HCT116 (cell line): ENCODE data around the gene UTP15. TPM values are rescaled to one million over a fixed set of nuclear protein-coding genes. Genes with fewer than 3 reads are reported as not detected.

Experiments
- ATAC-seq: fragments of 200-7000 bp; cut with Tn5 transposase; 2 replicates; pipeline ENCODE4 v1.9.1; 2020; ENCODE audit warnings: mild to moderate bottlenecking, moderate library complexity
- BruUV-seq: library from RNA; stranded (reverse); fragments of 400-500 nt; replicated peaks from 2 replicates; lab custom pipeline; 2021; lab: Mats Ljungman, UMichigan
- CTCF ChIA-PET: fragments of 300-600 bp; sonication (Branson Sonifier 250); formaldehyde crosslinking; loops from one replicate; lab custom pipeline; 2021; ENCODE audit warnings: antibody characterized with exemption; lab: Charles Lee
- POLR2A ChIA-PET: fragments of 300-600, 350-600 bp; sonication (Branson Sonifier 250); formaldehyde crosslinking; loops from one replicate; lab custom pipeline; 2021; ENCODE audit warnings: antibody characterized with exemption; lab: Charles Lee
- RAD21 ChIA-PET, 2 experiments: fragments of 300-600 bp; sonication (Branson Sonifier 250); formaldehyde crosslinking; loops; one replicate each; lab custom pipeline; 2023; ENCODE audit warnings: low total read pairs in 2 of 2; ENCODE audit not compliant: uncharacterized antibody in 2 of 2, unreplicated experiment in 2 of 2, low non-redundant PET in 1 of 2; lab: Charles Lee
- DNase-seq: peaks from one replicate; pipeline ENCODE4 v3.0.0-alpha.2; 2010; ENCODE audit warnings: low read depth, low spot score
- H2AFZ ChIP-seq: fragments of 200-600 bp; shearing (Covaris generic), sonication (generic); 2 replicates; pipeline ENCODE4 v1.6.1; 2017; ENCODE audit warnings: low read depth, mixed run types, mixed read lengths, antibody characterized with exemption, low read length; ENCODE audit not compliant: poor library complexity, severe bottlenecking
- H3K27ac ChIP-seq: 2 replicates; pipeline ENCODE4 v1.5.1; 2012; ENCODE audit warnings: low read depth, low read length
- H3K27me3 ChIP-seq: fragments of 200-600 bp; sonication (generic); 2 replicates; pipeline ENCODE4 v1.6.1; 2016; ENCODE audit warnings: mixed run types, low read length, mixed read lengths; ENCODE audit not compliant: insufficient read depth
- H3K36me3 ChIP-seq, 2 experiments: fragments of 200-500 bp in 1 of 2; fragments of 200-600 bp in 1 of 2; sonication (Bioruptor generic) in 1 of 2; sonication (generic) in 1 of 2; 2 replicates each; pipeline versions ENCODE4 v1.5.1 to v1.6.1; 2014 to 2016; ENCODE audit warnings: low read length in 2 of 2, inconsistent platforms in 1 of 2, mixed read lengths in 1 of 2, mixed run types in 1 of 2; ENCODE audit not compliant: insufficient read depth in 2 of 2, control insufficient read depth in 1 of 2
- H3K4me1 ChIP-seq, 2 experiments: fragments of 200-600 bp in 1 of 2; sonication (generic) in 1 of 2; 2 replicates each; pipeline versions ENCODE4 v1.5.1 to v1.6.1; 2012 to 2017; ENCODE audit warnings: low read length in 2 of 2, inconsistent platforms in 1 of 2, mild to moderate bottlenecking in 1 of 2, mixed read lengths in 1 of 2, mixed run types in 1 of 2, moderate library complexity in 1 of 2; ENCODE audit not compliant: insufficient read depth in 2 of 2, control insufficient read depth in 1 of 2
- H3K4me2 ChIP-seq: fragments of 200-600 bp; sonication (generic); 2 replicates; pipeline ENCODE4 v1.6.1; 2017; ENCODE audit warnings: mixed run types, low read length, mixed read lengths
- H3K4me3 ChIP-seq, 2 experiments: fragments of 200-600 bp in 1 of 2; sonication (generic) in 1 of 2; replicated peaks in 1 of 2; 2 replicates each; pipeline ENCODE4 v1.5.1; 2011 to 2016; ENCODE audit warnings: low read length in 2 of 2, control low read depth in 1 of 2, low read depth in 1 of 2, mild to moderate bottlenecking in 1 of 2, mixed read lengths in 1 of 2, mixed run types in 1 of 2
- H3K79me2 ChIP-seq: fragments of 200-600 bp; sonication (generic); 2 replicates; pipeline ENCODE4 v1.6.1; 2017; ENCODE audit warnings: mild to moderate bottlenecking, mixed run types, low read length, moderate library complexity, mixed read lengths; ENCODE audit not compliant: insufficient read depth
- H3K9ac ChIP-seq: fragments of 200-600 bp; sonication (generic); 2 replicates; pipeline ENCODE4 v1.6.1; 2016; ENCODE audit warnings: low read length, mixed read lengths
- H3K9me2 ChIP-seq: fragments of 200-600 bp; sonication (generic), shearing (Covaris generic); 2 replicates; pipeline ENCODE4 v1.6.1; 2017; ENCODE audit warnings: mixed run types, mild to moderate bottlenecking, moderate library complexity; ENCODE audit not compliant: insufficient read depth
- H3K9me3 ChIP-seq, 2 experiments: fragments of 200-500 bp in 1 of 2; fragments of 200-600 bp in 1 of 2; sonication (Bioruptor generic) in 1 of 2; sonication (generic) in 1 of 2; 2 replicates each; pipeline ENCODE4 v1.6.1; 2014 to 2017; ENCODE audit warnings: low read length in 2 of 2, mixed read lengths in 2 of 2, inconsistent platforms in 1 of 2, low read depth in 1 of 2, mild to moderate bottlenecking in 1 of 2, mixed run types in 1 of 2, moderate library complexity in 1 of 2; ENCODE audit not compliant: control insufficient read depth in 1 of 2, insufficient read depth in 1 of 2
- H4K20me1 ChIP-seq: fragments of 200-600 bp; sonication (generic), shearing (Covaris generic); 2 replicates; pipeline ENCODE4 v1.6.1; 2017; ENCODE audit warnings: mixed run types, mild to moderate bottlenecking, moderate library complexity; ENCODE audit not compliant: insufficient read depth
- CEBPB ChIP-seq: IDR thresholded peaks from 2 replicates; pipeline ENCODE4 v1.6.1; 2012; ENCODE audit warnings: low read depth
- JUND ChIP-seq: IDR thresholded peaks from 2 replicates; pipeline ENCODE4 v1.6.1; 2012
- REST ChIP-seq: IDR thresholded peaks from 2 replicates; pipeline ENCODE4 v1.6.1; 2012; ENCODE audit warnings: low read depth
- SIN3A ChIP-seq: IDR thresholded peaks from 2 replicates; pipeline ENCODE4 v1.6.1; 2012; ENCODE audit warnings: low read depth
- SRF ChIP-seq: IDR thresholded peaks from 2 replicates; pipeline ENCODE4 v1.6.1; 2012; ENCODE audit warnings: low read depth
- intact Hi-C: fragments of 100-400 bp; cut with micrococcal nuclease; formaldehyde crosslinking; loops from 2 replicates; pipeline ENCODE4 v1.10.0; 2022
- total RNA-seq: library from RNA; stranded (reverse); gene quantifications from one replicate; pipeline ENCODE4 v1.2.1, GENCODE V29; 2021; ENCODE audit not compliant: unreplicated experiment

UTP15 gene
- total RNA-seq, 1 experiment from 2014 or later: 39.3 TPM

GRCh38 chr5:73615085-73615484, 49.5 kb downstream of the UTP15 start:
- ChIA-PET POLR2A (interaction anchor here (0.6 kb wide), 1 partner anchor 9 kb away, joined by 3 read pairs; no protein-coding TSS in a partner anchor), RAD21 (no interaction called here)
- no peak for DNase-seq

More at GRCh38 chr5:73615085-73615484, 49.5 kb downstream of the UTP15 start:
- no peaks in the 10 kb centered on the region for H3K27me3 ChIP-seq
- no peak overlapping the region for H2AFZ ChIP-seq
- ATAC-seq: peak; percentile 75
- H3K4me2 ChIP-seq: peak overlapping the region; percentile 28
- H3K9ac ChIP-seq: no peak overlapping the region
- no peaks in the 10 kb centered on the region for H3K79me2 ChIP-seq
- H4K20me1 ChIP-seq: no peaks in the 10 kb centered on the region
- H3K9me2 ChIP-seq: no peaks in the 10 kb centered on the region
- CTCF ChIA-PET: interaction anchor here (1.4 kb wide), 1 partner anchor 18 kb away, joined by 4 read pairs; no protein-coding TSS in a partner anchor
- no peak overlapping the region for H3K4me3 ChIP-seq
- no peaks in the 10 kb centered on the region for H3K9me3 ChIP-seq
- H3K27ac ChIP-seq: no peak overlapping the region
- no peaks in the 10 kb centered on the region for H3K36me3 ChIP-seq
- peaks cover 0 to 12% of the 10 kb centered on the region in 2 experiments; a peak in 2 of 4 replicates for H3K4me1 ChIP-seq
- no TSS peak for BruUV-seq
- TF ChIP-seq REST: no peak
- TF ChIP-seq CEBPB: no peak
- 0 out of 2 replicates have a peak, but pooled peaks have one; percentile 14 for TF ChIP-seq JUND
- no peak for TF ChIP-seq SRF
- TF ChIP-seq SIN3A: no peak
- intact Hi-C loops: no loop called here
